Tibial nerve (tissue), 3 donors: ENCODE data around the gene AKNA.

ENCODE experiments used
- POLR2A ChIP-seq, 2 donors: fragments of 450-650 bp; IDR thresholded peaks; one replicate each; pipeline ENCODE4 v1.6.1; 2017; ENCODE audit warnings: antibody characterized with exemption in 2 of 2, mild to moderate bottlenecking in 2 of 2, moderate library complexity in 2 of 2
- TF ChIP-seq, protein P1 (sequence below), 5 experiments: fragments of 200-600 bp in 3 of 5; fragments of 450-650 bp in 2 of 5; sonication (generic) in 3 of 5; IDR thresholded peaks; one replicate each; pipeline ENCODE4 v1.5.1; 2016 to 2019; ENCODE audit warnings: antibody characterized with exemption in 5 of 5, mild to moderate bottlenecking in 3 of 5, moderate library complexity in 2 of 5

DNA sequence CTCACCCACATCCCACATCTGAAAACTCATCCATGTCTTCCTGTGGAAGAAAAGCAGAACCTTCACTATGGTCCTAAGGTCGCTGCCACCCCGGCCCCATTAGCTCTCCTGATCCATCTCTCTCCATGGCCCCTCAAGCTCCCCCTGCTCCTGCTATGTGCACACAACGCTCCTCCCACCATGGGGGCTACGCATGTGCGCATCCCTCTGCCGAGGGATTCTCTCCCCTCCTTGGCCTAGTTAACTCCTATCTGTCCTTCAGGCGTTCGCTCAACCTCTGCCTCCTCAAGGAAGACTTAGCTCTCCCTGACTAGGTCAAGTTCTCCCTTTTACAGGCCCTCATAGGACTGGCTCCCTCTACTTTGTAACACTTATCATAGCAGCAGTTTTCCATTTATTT, 9.8 kb downstream of the AKNA start:
- TF ChIP-seq, protein P1, sequence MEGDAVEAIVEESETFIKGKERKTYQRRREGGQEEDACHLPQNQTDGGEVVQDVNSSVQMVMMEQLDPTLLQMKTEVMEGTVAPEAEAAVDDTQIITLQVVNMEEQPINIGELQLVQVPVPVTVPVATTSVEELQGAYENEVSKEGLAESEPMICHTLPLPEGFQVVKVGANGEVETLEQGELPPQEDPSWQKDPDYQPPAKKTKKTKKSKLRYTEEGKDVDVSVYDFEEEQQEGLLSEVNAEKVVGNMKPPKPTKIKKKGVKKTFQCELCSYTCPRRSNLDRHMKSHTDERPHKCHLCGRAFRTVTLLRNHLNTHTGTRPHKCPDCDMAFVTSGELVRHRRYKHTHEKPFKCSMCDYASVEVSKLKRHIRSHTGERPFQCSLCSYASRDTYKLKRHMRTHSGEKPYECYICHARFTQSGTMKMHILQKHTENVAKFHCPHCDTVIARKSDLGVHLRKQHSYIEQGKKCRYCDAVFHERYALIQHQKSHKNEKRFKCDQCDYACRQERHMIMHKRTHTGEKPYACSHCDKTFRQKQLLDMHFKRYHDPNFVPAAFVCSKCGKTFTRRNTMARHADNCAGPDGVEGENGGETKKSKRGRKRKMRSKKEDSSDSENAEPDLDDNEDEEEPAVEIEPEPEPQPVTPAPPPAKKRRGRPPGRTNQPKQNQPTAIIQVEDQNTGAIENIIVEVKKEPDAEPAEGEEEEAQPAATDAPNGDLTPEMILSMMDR (IDR thresholded peaks at IDR 0.05), result no peak
- TF ChIP-seq POLR2A (IDR thresholded peaks at IDR 0.05), result no peak
